NCI-H2227 (cell line): ENCODE data around the gene C18orf32.
"Not testable (repeated sequence)": the region's sequence is repeated elsewhere in the genome, so short reads cannot be mapped to it uniquely, and the experiment has no call there.

ENCODE experiments used
- DNase-seq: peaks from one replicate; lab custom pipeline; 2025; ENCODE audit not compliant: unreplicated experiment; lab: John Stamatoyannopoulos, UW

C18orf32 gene

DNA sequence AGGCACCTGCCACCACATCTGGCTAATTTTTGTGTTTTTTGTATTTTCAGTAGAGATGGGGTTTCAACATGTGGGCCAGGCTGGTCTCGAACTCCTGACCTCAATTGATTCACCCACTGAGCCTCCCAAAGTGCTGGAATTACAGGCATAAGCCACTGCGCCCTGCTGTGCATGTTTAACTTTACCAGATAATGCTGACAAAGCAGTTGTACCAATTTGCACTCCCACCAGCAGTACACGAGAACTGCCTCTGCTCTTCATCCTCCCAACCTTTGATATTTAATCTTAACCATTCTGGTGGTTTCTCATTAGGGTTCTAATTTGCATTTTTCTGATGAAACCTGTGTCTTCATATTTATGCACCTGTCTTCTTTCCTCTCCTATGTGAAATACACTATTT, 14.6 kb downstream of the C18orf32 start:
- no peak for DNase-seq

DNA sequence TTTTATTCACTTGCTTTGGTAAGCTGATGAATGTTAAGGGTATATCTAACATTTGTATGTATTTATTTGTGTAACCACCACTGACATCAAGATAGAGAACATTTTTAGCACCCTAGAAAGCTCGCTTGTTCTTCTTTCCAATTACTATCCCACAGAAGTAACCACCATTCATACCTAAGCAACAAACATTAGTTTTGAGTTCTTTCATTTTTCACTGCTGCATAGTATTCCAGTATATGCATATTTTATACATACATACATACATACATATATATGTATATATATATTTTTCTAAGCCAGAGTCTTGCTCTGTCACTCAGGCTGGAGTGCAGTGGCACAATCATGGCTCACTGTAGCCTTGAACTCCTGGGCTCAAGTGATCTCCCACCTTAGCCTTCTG, 15.5 kb downstream of the C18orf32 start:
- DNase-seq, result no peak

DNA sequence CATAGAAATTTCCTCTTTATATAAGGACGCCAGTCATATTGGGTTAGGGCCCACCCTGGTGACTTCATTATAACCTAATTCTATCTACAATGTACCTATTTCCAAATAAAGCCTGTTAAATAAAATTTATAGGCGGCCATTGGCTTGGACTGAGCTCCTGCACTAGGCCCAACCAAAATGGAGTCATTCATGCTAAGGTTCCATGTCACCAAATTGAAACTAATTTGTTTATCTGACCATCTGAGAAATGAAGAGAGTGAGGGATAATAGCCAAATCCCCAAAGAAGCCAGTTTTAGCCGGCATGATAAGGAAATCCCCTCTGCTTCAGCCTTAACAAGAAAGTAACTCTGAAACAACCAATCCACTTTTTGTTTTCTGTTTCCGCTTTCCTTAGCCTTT, 19.4 kb downstream of the C18orf32 start:
- no peak for DNase-seq

DNA sequence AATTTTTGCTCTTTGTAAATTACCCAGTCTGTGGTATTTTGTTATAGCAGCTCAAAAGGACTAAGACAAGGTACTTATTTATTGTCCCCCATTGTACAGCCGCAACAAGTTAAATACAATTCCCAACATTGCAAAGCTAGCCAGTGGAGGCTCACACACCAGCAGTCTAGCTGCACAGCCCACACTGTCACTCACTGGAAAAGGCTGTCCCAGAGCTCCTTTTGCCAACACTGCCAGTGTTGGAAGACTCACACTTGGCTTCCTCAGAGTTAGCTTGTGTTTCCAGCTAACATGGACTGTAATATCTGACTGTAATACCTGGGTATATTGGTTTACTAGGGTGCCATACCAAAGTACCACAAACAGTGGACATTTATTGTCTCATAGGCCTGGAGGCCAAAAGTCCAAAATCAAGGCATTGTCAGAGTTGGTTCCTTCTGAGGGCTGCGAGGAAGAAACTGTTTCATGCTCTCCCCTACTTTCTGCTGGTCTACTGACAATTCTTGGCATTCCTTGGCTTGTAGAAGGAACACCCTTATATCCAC, 19.9 kb downstream of the C18orf32 start:
- DNase-seq, result no peak

DNA sequence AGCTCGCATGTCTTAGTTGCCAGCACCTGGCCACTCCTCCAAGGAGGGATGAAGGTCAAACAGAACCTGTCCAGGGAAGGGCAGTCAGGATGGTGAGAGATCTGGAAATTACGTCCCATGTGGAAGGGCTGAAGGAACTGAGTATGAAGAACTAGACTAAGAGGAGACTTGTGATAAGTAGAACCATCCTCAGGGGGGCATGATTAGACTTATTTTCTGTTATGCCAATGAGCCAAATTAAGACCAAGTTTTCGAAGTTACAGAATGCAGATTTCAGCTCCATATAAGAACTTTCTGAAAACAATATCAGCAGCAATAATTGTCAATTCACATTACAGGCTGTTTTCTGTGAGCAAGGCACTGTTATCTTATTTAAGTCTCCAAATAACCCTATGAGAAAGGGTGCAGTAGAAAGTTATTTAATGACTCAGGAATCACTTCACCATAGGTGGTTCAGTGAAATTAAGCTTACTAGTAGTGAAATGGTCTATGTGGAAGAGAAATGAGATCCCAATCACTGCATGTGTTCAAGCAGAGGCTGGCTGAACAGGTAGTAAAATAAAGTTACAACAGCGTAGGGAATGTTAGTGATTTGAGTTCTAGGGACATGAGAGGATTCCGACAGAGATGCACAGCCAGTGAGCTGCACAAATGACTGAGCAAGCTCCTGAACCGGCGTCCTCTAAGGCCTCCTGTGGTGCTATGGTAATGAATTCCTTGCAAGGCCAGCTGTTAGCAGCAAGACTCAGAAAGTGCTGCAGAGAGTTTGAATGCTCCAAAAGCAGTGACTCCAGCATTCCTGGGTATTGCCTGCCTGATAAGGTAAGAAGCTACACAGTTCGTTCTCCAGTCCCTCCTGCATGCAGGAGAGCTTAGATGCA, 22.1 kb downstream of the C18orf32 start:
- DNase-seq, result peak; percentile 47

DNA sequence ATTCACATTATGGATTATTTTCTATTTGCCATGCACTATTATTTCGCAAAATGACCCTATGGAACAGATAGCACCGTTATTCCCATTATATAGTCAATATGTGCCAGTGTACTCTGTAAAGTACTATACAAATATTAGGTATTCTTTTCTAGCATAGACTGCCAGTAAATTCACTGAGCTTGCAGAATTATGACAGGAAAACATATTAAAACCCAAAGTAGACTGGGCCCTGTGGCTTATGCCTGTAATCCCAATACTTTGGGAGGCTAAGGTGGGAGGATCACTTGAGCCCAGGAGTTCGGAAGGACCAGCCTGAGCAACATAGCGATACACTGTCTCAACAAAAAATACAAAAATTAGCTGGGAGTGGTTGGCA, 25.4 kb downstream of the C18orf32 start:
- DNase-seq, result no peak

DNA sequence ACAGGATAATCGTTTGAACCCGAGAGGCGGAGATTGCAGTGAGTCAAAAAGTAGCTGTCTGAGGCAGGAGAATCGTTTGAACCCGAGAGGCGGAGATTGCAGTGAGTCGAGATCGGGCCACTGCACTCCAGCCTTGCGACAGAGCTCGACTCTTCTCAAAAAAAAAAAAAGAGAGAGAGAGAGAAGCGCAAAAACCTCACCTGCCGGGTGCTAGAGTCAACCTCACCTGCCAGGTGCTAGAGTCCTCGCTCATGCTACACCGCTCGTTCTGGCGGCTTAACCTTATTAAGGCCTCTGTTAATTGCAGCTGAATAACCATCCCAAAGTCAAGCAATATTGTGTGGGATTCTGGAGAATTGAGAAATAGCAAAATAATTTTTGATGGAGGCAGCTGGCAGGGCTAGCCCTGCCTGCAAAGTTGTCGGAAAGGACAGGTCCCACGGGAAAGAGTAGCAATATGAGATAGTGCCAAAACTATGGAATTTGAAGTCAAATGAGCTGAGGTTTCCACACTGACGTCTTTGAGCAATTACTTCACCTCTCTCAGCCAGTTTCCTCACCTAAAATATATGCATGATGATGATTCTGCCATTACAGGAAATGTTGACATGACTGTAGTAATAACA, 25.9 kb downstream of the C18orf32 start:
- no peak for DNase-seq

DNA sequence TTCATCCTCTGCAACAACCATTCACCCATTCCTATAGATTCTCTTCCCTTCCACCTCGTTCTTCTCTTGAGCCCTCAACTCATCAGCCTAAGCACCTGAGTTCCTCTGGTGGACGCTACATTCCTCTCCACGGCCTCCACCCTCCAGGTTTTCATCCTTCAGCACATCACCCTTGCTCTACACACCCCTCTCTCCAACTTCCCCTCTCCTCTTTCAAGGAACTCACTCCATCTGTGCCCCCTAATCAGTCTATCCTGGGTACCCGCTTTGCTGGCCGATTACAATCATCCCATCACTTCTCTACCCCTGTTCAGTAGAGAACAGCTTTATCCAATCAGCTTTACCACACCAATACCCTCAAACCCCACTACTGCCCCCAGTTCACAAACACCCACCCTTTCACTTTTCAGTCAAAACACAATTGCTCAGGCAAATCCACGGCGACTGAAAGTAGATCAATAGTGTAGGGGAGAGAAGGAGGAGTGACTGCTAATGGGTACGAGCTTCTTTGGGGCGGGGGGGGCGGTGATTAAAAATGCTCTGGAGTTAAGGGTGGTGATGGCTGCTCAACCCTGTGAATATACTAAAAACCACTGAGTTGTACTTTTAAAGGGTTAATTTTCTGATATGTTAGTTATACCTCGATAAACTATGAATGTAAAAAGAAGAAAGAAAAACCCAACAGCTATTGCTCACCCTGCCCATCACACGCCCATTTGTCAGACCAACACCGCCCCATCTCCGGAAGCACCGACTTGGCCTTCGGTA, 27.4 kb downstream of the C18orf32 start:
- peak; percentile 11 for DNase-seq

DNA sequence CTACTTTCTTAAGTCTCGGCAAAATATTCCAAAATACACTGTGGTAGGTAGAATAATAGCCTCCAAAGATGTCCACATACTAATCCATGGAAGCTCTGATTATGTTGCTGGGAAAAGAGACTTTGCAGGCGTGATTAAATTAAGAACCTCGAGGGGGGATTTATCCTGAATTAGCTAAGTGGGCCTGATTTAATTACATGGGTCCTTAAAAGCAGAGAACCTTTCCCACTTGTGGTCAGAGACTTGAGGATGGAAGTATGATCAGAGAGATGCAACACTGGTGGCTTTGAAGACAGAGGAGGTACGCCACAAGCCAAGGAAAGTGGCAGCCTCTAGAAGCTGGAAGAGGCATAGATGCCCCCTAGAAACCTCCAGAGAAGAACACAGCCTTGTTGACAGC, 29.4 kb downstream of the C18orf32 start:
- no peak for DNase-seq

DNA sequence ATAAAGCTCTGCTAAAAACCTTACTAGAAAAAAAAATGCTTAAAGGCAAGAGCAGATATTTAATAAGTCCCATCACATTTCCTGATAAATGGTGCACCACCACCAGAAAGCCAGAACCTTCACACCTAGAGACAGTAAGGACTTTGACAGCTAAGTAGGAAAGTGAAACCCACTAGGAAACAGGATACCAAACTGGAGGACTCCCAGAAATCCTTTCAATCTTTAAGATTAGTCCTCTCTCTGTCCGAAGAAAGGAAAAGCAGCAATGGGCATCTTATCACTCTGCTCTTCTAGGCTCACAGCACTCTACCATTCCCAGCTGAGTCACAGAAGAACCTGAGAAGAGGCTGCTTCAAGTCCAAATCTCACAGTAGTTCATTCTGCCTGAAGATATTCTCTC, 30.2 kb downstream of the C18orf32 start:
- no peak for DNase-seq

DNA sequence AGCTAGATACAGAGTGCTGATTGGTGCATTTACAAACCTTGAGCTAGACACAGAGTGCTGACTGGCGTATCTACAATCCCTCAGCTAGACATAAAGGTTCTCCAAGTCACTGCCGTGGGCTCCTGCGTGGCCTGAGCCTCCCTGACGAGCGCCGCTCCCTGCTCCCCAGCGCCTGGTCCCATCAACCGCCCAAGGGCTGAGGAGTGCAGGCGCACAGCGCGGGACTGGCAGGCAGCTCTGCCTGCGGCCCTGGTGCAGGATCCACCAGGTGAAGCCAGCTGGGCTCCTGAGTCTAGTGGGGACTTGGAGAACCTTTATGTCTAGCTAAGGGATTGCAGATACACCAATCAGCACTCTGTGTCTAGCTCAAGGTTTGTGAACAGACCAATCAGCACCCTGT, 34.5 kb downstream of the C18orf32 start:
- DNase-seq, result not testable (repeated sequence)

DNA sequence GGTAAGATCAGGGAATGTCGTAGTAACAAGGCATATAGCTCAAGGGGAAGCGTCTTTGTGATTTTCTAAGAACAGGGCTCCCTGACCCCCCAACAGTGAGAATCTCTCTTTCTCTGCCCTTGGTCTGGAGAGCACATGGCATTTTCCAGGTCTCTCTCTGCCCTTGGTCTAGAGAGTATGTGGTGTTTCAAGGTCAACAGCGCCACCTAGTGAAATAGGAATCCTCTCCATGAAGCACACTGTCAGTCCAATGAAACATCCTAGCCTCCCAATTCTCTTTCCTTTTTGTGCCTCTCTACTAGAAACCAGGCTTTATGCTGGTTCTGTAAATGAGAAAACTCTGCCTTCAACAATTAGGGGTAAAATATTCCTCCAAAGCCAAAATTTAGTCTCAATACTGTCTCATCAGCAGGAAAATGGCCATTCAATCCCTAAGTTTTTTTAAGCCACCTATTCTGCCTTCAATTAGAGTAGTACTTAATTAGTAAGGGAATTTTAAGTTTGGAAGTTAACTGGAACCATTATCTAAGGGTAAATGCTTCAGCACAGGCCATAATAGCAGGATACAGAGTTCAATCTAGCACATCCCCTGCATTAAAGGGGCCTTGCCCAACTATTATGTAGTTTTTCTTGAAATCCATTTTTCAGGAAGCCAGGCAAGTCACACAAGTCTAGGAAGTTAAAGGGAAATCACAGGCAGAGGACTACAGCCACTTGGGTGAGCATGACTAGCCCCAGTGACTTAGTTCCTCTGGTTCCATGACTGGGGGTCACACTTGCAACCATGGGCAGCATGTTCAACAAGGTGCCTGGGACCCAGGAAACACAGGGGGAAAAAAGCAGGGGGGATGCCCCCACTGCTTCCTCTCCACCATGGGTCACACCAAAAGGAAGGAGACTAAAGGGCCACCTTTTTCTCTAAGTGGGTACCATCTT, 39.0 kb downstream of the C18orf32 start:
- peak; percentile 67 for DNase-seq

DNA sequence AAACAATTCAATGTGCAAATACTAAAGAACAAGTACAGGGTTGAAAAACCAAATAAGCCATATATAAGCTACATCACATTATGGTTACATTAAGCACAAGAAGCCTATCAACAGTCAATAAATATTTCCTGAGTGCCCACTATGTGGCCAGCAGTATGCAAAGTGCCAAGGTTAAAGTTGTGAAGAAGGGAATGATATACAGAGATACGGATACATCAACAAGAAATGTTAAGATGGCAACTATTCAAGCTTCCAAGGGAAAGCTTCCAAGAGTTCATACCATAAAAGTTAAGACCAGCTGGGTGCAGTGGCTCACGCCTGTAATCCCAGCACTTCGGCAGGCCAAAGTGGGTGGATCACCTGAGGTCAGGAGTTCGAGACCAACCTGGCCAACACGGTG, 40.6 kb downstream of the C18orf32 start:
- no peak for DNase-seq

DNA sequence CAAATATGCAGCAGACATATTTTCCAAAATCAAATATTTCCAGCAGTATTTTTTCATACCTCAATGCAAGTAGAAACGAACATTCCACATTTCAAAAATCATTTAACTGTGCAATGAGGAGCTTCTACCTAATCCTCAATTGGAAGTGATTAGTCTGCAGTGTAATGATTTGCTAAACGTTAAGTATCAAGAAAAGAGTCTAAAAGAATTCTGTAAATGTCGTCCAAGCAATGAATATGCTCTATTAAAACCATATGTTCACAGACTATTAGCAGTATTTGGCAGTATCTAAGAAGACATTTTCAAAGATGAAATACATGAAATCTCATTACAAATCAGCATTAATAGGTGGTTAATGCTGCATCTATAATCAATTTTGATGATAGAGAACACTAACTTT, 42.5 kb downstream of the C18orf32 start:
- DNase-seq, result no peak

DNA sequence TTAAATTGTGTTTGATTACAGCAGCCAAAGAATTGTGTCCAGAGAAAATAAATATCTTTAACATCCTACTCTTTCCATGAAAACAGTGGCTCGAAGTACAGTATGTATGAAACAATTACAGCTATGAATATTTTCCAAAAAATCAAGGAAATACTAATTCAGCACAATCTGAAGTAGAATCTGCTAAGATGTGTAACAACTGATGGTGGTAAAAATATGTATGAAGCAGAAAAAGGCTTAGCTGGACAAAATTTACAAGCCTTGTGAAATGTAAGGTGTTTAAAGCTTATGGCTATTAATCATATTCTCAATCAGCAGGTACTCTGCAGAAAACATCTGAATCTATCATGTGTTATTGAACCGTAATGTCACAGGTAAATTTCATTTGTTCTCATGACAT, 43.2 kb downstream of the C18orf32 start:
- DNase-seq, result no peak

DNA sequence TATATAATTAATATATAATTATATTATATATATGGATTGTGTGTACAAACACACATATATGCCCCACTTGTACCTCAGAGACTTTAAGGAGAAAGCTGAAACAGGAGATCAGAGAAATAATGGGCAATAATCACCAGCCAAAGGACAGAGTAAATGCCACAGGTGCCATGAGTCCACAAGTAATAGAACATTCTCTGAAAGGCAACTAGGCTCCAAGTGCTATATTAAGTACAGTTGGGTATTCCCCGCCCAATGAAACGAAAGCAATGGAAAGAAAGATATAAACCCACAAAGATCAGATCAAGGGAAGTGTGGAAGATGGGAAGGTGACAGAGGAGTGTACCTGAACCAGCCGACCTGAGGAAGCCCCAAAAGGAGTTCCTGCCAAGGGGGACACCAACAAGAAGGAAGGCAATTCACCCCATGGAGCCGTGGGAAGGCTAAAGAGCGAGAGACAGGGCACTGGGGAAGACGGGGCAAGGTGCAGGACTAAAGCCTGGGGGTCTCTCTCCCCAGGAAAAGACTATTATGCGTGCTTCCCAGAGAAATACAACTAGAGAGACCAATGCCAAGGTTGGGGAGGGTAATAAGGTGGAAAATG, 45.6 kb downstream of the C18orf32 start:
- DNase-seq, result no peak

DNA sequence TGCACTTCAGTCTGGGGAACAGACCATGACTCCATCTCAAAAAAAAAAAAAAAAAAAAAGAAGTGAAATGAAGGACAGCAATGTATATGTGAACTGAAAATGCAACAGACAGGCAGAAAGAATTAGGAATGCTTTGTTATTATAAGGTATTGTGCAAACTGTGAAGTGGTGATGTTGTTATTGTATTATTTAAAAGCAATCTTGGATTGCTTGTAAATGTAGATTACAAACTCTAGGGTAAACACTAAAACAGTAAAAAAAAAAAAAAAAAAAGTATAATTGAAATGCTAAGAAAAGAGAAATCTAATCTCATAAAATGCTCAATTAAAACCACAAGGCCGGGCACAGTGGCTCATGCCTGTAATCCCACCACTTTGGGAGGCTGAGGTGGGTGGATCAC, 51.9 kb downstream of the C18orf32 start:
- no peak for DNase-seq

DNA sequence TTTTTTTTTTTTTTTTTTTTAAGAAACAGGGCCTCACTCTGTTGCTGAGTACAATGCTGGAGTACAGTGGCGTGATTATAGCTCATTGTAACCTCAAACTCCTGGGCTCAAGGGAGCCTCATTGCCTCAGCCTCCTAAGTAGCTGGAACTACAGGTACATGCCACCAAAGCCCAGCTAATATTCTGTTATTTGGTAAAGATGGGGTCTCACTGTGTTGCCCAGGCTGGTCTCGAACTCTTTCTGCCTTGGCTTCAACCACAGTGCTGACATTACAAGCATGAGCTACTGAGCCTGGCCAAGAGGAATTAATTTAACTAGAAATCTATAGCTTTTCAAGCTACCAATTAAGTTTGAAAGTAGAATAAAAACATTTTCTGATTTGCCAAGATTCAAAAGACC, 54.4 kb downstream of the C18orf32 start:
- DNase-seq, result no peak

DNA sequence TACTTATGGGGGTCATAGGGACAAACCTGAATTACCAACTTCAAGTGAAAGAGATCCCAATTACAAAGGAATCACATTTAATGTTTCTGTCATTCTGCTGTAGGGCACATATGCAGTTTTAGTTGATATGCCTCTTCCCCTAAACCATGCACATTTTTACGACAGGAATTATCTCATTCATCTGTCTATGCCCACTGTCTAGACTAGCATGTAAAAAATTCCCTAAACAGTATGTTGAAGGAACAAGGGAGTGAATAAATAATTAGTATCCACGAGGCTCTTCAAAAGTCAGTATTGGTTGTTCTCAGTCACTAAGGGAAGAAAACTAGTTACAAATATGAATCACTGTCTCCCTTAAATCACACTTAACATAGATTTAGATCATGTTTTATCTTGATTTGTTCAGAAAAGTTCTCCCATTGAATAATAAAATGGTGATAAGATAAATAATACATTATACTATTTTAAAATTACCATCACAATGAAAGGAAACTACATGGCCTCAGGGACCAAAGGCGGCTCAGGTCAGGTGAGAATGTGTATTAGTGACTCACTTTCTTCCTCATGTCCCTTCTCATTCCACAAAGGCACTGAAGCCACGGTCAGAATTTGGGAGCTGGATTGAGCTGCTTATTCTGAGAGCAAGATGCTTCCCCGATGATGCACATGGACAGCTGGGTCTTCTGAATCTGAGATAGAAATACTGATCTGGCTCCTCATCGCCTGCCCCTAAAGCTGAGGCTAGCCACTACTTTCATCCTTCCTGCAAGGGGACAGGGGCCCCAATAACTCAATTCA, 55.7 kb downstream of the C18orf32 start:
- no peak for DNase-seq
